Trophoblast cell (in vitro differentiated cells and primary cell): ENCODE measurements around the gene RNLS.

Experiments
- DNase-seq, 2 donors: peaks; one replicate each; pipeline ENCODE4 v3.0.0-alpha.2; 2016
- H2AFZ ChIP-seq: 2 replicates; pipeline ENCODE4 v1.6.1; 2013; ENCODE audit warnings: low read length, moderate library complexity, mild to moderate bottlenecking; ENCODE audit not compliant: insufficient read depth, poor library complexity
- H2AK5ac ChIP-seq: 2 replicates; pipeline ENCODE4 v1.6.1; 2013; ENCODE audit warnings: mild to moderate bottlenecking, low read length
- H2BK120ac ChIP-seq: 2 replicates; pipeline ENCODE4 v1.6.1; 2013; ENCODE audit warnings: low read length, mild to moderate bottlenecking, moderate library complexity; ENCODE audit not compliant: insufficient read depth, poor library complexity
- H2BK12ac ChIP-seq: 2 replicates; pipeline ENCODE4 v1.6.1; 2013; ENCODE audit warnings: mild to moderate bottlenecking, low read length, moderate library complexity
- H2BK5ac ChIP-seq: 2 replicates; pipeline ENCODE4 v1.6.1; 2013; ENCODE audit warnings: low read length, low read depth, moderate library complexity, mild to moderate bottlenecking; ENCODE audit not compliant: poor library complexity
- H3K14ac ChIP-seq: 2 replicates; pipeline ENCODE4 v1.6.1; 2013; ENCODE audit warnings: mild to moderate bottlenecking, low read length
- H3K18ac ChIP-seq: 2 replicates; pipeline ENCODE4 v1.6.1; 2013; ENCODE audit warnings: mild to moderate bottlenecking, low read length
- H3K23ac ChIP-seq: 2 replicates; pipeline ENCODE4 v1.6.1; 2013; ENCODE audit warnings: low read length
- H3K27ac ChIP-seq: 2 replicates; pipeline ENCODE4 v1.5.1; 2013; ENCODE audit warnings: low read depth, mild to moderate bottlenecking, inconsistent platforms, low read length, moderate library complexity
- H3K27me3 ChIP-seq: 2 replicates; pipeline ENCODE4 v1.6.1; 2013; ENCODE audit warnings: inconsistent platforms, mild to moderate bottlenecking, low read length, moderate library complexity; ENCODE audit not compliant: insufficient read depth
- H3K36me3 ChIP-seq, 2 experiments: 1 replicate in 1 of 2; 2 replicates in 1 of 2; pipeline ENCODE4 v1.6.1; 2013; ENCODE audit warnings: low read length in 2 of 2, mild to moderate bottlenecking in 2 of 2, moderate library complexity in 1 of 2; ENCODE audit not compliant: insufficient read depth in 2 of 2, control insufficient read depth in 1 of 2
- H3K4ac ChIP-seq: 2 replicates; pipeline ENCODE4 v1.6.1; 2013; ENCODE audit warnings: low read depth, mild to moderate bottlenecking, low read length, moderate library complexity
- H3K4me1 ChIP-seq, 2 experiments: 1 replicate in 1 of 2; 2 replicates in 1 of 2; pipeline ENCODE4 v1.6.1; 2013; ENCODE audit warnings: low read length in 2 of 2, mild to moderate bottlenecking in 2 of 2, moderate library complexity in 1 of 2; ENCODE audit not compliant: insufficient read depth in 2 of 2, control insufficient read depth in 1 of 2
- H3K4me2 ChIP-seq: 2 replicates; pipeline ENCODE4 v1.6.1; 2013; ENCODE audit warnings: inconsistent platforms, mild to moderate bottlenecking, low read length, moderate library complexity
- H3K4me3 ChIP-seq: 2 replicates; pipeline ENCODE4 v1.5.1; 2013; ENCODE audit warnings: mild to moderate bottlenecking, low read depth, low read length, inconsistent platforms
- H3K79me1 ChIP-seq: one replicate; pipeline ENCODE4 v1.6.1; 2013; ENCODE audit warnings: low read length
- H3K79me2 ChIP-seq: 2 replicates; pipeline ENCODE4 v1.6.1; 2013; ENCODE audit warnings: low read length, mild to moderate bottlenecking; ENCODE audit not compliant: control insufficient read depth, insufficient read depth, poor library complexity
- H3K9ac ChIP-seq: 2 replicates; pipeline ENCODE4 v1.6.1; 2013; ENCODE audit warnings: mild to moderate bottlenecking, low read length
- H3K9me3 ChIP-seq: 2 replicates; pipeline ENCODE4 v1.6.1; 2013; ENCODE audit warnings: low read depth, mild to moderate bottlenecking, control low read depth, inconsistent platforms, low read length; ENCODE audit not compliant: insufficient read depth
- H4K12ac ChIP-seq: 2 replicates; pipeline ENCODE4 v1.6.1; 2013; ENCODE audit warnings: low read depth, mild to moderate bottlenecking, low read length, moderate library complexity
- H4K8ac ChIP-seq: 2 replicates; pipeline ENCODE4 v1.6.1; 2013; ENCODE audit warnings: low read depth, mild to moderate bottlenecking, low read length, moderate library complexity
- H4K91ac ChIP-seq: one replicate; pipeline ENCODE4 v1.6.1; 2013; ENCODE audit warnings: low read depth, mild to moderate bottlenecking, low read length, moderate library complexity
- WGBS: extraction: QIAGEN DNeasy Blood & Tissue Kit; methylation state at CpG from one replicate; pipeline ENCODE4 v1.1.7; 2013; ENCODE audit warnings: missing lambda C conversion rate; ENCODE audit not compliant: insufficient read length, insufficient coverage; ENCODE audit errors: extremely low coverage; 5-methylcytosine and 5-hydroxymethylcytosine counted together

RNLS gene

DNA sequence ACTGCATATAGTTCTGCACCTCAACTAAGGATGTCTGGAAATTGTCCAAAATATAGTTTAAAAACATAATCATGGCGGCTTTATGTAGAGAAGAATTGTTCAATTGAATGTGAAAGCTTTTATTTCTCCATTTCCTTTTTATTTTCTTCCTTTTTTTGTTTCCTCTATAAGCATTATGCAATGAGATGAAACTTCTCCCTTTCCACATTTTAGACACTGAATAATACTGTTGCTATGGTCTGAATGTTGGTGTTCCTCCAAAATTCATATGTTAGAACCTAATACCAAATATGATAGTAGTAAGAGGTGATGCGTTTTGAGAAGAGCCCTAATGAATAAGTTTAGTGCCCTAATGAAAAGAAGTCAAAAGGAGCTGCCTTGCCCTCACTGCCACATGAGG is 175.0 kb downstream of the RNLS start:
- Histone ChIP-seq H3K36me3 (no peaks in the 10 kb centered on the region), H2BK5ac (no peak overlapping the region), H3K79me2 (no peaks in the 10 kb centered on the region), H3K23ac (no peak overlapping the region), H3K4me2 (no peak overlapping the region), H2BK120ac (no peak overlapping the region), H2AFZ (no peak overlapping the region), H2BK12ac (no peak overlapping the region), H2AK5ac (no peak overlapping the region), H3K79me1 (no peaks in the 10 kb centered on the region), H3K4me3 (no peak overlapping the region), H3K9ac (no peak overlapping the region), H3K9me3 (no peaks in the 10 kb centered on the region), H3K4ac (no peak overlapping the region), H3K27ac (no peak overlapping the region), H4K8ac (no peak overlapping the region), H4K12ac (no peak overlapping the region), H3K4me1 (no peaks in the 10 kb centered on the region), H3K14ac (no peak overlapping the region), H3K27me3 (no peaks in the 10 kb centered on the region), H3K18ac (no peak overlapping the region), H4K91ac (no peak overlapping the region)
- no CpG with 5 or more reads among the region's 2 CpGs for WGBS
- DNase-seq = no peak

DNA sequence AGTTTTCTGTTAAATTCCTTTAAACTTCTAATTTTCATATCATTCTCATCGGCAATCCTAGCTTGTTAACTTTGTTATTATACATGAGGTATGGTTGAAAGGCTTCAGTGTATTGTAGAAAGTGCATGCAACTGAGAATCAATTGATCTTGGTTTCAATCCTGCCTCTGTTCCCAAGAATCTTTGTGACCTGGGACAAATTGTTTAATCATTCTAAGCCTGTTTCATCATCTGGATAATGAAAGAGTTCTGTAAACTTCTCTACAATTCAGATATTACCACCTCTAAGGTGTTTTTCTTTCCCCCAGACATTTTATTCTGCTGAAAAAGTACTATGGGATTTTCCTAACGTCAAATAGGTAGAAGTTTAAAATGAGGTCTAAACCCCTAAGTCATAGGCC is 179.0 kb downstream of the RNLS start:
- Histone ChIP-seq H3K79me1 (no peaks in the 10 kb centered on the region), H3K4me1 (no peaks in the 10 kb centered on the region), H3K4me2 (no peak overlapping the region), H3K27me3 (no peaks in the 10 kb centered on the region), H2BK120ac (no peak overlapping the region), H3K36me3 (no peaks in the 10 kb centered on the region), H3K27ac (no peak overlapping the region), H2AK5ac (no peak overlapping the region), H3K18ac (no peak overlapping the region), H2AFZ (no peak overlapping the region), H4K8ac (no peak overlapping the region), H4K91ac (no peak overlapping the region), H3K4ac (no peak overlapping the region), H2BK5ac (no peak overlapping the region), H3K4me3 (no peak overlapping the region), H3K23ac (no peak overlapping the region), H3K14ac (no peak overlapping the region), H2BK12ac (no peak overlapping the region), H4K12ac (no peak overlapping the region), H3K79me2 (no peaks in the 10 kb centered on the region), H3K9me3 (no peaks in the 10 kb centered on the region), H3K9ac (no peak overlapping the region)
- WGBS = no CpG with 5 or more reads among the region's 2 CpGs
- no peak for DNase-seq

DNA sequence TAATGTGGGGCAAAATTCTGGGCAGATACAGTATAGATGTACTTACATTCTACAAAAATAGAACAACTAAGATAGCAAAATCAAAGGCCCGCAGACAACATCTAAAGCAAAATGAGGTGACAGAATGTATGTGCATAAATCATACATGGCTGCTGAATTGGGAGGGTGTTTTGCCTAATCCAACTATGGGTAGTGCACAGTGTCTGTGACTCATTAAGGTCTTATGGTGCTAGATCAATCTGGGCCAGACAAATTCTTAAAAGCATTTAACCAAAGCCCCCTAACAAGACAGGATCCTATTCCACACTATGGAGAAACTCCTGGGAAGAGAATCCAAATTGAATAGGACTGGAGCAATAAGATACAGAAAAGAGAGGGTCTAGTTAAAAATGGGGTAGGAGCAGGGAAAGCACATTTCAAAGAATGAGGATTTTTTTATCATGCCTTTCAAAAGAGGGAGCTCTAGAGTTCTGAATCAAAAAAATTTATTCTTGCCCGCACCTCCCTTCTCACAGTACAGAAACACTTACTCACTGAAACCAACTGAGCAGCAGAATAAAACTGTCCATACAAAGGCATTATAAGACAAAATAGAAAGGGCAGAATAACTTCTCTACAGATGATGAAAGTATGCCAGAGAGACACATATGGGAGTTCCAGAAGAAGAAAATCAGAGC is 181.3 kb downstream of the RNLS start:
- no peaks in the 10 kb centered on the region for H3K4me1 ChIP-seq
- no peak overlapping the region for H3K23ac ChIP-seq
- no peaks in the 10 kb centered on the region for H3K9me3 ChIP-seq
- DNase-seq = peak in 1 of 2 donors; percentile 39
- H2BK5ac ChIP-seq = no peak overlapping the region
- no peak overlapping the region for H3K14ac ChIP-seq
- H2AK5ac ChIP-seq = no peak overlapping the region
- H3K18ac ChIP-seq = no peak overlapping the region
- H3K79me1 ChIP-seq = no peaks in the 10 kb centered on the region
- no peak overlapping the region for H4K91ac ChIP-seq
- WGBS = no CpG with 5 or more reads among the region's 2 CpGs
- H2BK120ac ChIP-seq = no peak overlapping the region
- H3K27me3 ChIP-seq = no peaks in the 10 kb centered on the region
- no peak overlapping the region for H4K8ac ChIP-seq
- H2AFZ ChIP-seq = no peak overlapping the region
- H4K12ac ChIP-seq = no peak overlapping the region
- H3K4me3 ChIP-seq = no peak overlapping the region
- no peak overlapping the region for H3K4me2 ChIP-seq
- no peak overlapping the region for H3K9ac ChIP-seq
- no peaks in the 10 kb centered on the region for H3K36me3 ChIP-seq
- H3K79me2 ChIP-seq = no peaks in the 10 kb centered on the region
- H2BK12ac ChIP-seq = no peak overlapping the region
- no peak overlapping the region for H3K4ac ChIP-seq
- H3K27ac ChIP-seq = no peak overlapping the region

- H3K9me3 ChIP-seq = no peaks in the 10 kb centered on the region
- H3K4me2 ChIP-seq = no peak overlapping the region
- H2BK12ac ChIP-seq = no peak overlapping the region
- no peak for DNase-seq
- H3K79me1 ChIP-seq = no peaks in the 10 kb centered on the region
- no peaks in the 10 kb centered on the region for H3K79me2 ChIP-seq
- WGBS = no CpG with 5 or more reads among the region's 3 CpGs
- no peaks in the 10 kb centered on the region for H3K27me3 ChIP-seq
- no peak overlapping the region for H2AFZ ChIP-seq
- H2AK5ac ChIP-seq = no peak overlapping the region
- no peak overlapping the region for H4K12ac ChIP-seq
- no peak overlapping the region for H3K27ac ChIP-seq
- H3K36me3 ChIP-seq = no peaks in the 10 kb centered on the region
- no peaks in the 10 kb centered on the region for H3K4me1 ChIP-seq
- no peak overlapping the region for H3K18ac ChIP-seq
- no peak overlapping the region for H2BK120ac ChIP-seq
- H3K14ac ChIP-seq = no peak overlapping the region
- no peak overlapping the region for H3K9ac ChIP-seq
- no peak overlapping the region for H3K4ac ChIP-seq
- no peak overlapping the region for H4K8ac ChIP-seq
- no peak overlapping the region for H3K23ac ChIP-seq
- H3K4me3 ChIP-seq = no peak overlapping the region
- H2BK5ac ChIP-seq = no peak overlapping the region
- no peak overlapping the region for H4K91ac ChIP-seq
Measured at GRCh38 chr10:88399240-88399639, 183.9 kb downstream of the RNLS start.
